Measurements from ENCODE around the gene LGI1.

Gene LGI1

DNA sequence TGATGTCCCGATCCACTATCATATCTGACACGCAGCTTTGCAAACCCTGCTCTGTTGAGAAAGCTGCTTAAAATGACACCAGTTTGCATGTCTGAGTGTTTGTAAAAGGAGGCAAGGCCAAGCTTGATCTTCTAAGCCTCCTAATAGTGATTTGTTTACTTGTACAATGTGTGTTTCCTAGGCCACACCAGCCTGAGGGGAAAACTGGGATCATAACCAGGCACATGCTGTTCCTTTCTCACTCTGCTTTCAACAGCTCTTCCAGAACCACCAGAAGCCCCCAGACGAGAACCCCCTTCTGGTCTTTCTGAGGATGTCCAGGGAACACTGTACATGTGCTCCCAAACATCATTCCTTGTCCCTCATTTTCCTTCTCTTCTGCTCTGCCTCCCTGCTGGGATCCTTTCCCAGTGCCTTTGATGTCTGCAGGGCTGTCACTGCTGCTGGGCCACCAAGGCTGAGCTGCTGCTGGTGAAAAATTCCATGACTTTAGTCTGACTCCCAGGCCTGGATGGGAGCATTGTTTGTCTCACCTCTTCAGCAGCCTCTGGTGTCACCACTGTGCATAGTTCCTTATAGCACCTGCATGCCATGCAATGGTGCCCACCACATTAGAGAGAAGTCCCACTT lies 4.0 kb upstream of the LGI1 start:
- no peak for DNase-seq (ENCODE audit: low read depth)
- H3K4me3 ChIP-seq (ENCODE audit: low read length), result no peak overlapping the region
- TF ChIP-seq, protein P1, sequence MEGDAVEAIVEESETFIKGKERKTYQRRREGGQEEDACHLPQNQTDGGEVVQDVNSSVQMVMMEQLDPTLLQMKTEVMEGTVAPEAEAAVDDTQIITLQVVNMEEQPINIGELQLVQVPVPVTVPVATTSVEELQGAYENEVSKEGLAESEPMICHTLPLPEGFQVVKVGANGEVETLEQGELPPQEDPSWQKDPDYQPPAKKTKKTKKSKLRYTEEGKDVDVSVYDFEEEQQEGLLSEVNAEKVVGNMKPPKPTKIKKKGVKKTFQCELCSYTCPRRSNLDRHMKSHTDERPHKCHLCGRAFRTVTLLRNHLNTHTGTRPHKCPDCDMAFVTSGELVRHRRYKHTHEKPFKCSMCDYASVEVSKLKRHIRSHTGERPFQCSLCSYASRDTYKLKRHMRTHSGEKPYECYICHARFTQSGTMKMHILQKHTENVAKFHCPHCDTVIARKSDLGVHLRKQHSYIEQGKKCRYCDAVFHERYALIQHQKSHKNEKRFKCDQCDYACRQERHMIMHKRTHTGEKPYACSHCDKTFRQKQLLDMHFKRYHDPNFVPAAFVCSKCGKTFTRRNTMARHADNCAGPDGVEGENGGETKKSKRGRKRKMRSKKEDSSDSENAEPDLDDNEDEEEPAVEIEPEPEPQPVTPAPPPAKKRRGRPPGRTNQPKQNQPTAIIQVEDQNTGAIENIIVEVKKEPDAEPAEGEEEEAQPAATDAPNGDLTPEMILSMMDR (conservative IDR thresholded peaks at IDR 0.05; ENCODE audit: low read depth, low read length), result no peak

DNA sequence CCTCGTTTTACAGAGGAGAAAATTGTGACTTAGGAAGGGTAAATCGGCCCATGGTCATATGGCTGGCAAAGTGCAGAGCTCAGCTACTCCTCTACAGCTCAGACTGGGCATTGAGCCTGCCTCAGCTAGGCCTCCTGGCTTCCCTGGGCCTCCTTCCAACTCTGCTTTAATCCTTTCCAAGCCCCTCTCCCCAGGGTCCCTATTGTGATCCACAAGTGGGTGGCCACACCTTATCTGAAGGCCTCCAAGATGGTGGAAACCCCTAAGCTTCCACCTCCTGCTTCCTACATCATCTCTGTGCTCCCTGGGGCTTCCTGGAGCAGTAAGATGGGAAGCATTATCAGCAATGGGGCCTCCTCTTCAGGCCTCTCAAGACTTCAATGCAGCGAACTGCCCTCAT lies 3.0 kb upstream of the LGI1 start:
- no peak overlapping the region for H3K4me3 ChIP-seq (ENCODE audit: low read length)
- TF ChIP-seq, protein P1 (conservative IDR thresholded peaks at IDR 0.05; ENCODE audit: low read depth, low read length), result no peak
- DNase-seq (ENCODE audit: low read depth), result no peak

DNA sequence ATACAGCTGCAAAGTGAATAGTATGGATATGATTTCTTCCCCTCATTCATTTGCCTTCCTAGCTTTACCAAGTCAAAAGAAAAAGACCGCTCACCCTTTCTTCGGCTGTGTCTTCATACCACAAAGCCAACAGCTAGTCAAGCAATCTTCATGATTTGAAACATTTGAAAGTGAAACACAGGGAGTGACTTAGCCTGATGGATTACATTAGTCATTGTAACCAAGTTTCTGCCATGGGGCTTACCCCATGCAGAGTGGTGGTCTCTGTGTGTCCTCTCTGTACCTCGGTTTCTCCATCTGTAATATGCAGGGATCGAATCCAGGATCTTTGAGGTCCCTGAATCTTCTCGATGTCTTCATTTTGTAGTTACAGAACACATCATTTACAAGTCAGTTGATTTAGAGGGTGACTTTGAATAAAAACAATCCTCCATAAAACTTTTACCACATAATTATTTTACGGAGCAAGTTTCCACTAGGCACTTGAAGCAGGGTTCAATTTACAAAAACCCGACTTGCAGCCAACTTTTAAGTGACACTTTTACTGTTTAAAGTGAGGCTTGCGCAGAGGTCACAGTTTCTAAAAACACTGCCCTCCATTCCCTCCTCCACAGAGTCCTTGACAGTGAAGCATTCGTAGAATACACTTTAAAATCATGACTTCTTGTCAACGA lies 2.2 kb upstream of the LGI1 start:
- no peak for DNase-seq (ENCODE audit: low read depth)
- H3K4me3 ChIP-seq (ENCODE audit: low read length), result no peak overlapping the region
- TF ChIP-seq, protein P1 (conservative IDR thresholded peaks at IDR 0.05; ENCODE audit: low read depth, low read length), result no peak

DNA sequence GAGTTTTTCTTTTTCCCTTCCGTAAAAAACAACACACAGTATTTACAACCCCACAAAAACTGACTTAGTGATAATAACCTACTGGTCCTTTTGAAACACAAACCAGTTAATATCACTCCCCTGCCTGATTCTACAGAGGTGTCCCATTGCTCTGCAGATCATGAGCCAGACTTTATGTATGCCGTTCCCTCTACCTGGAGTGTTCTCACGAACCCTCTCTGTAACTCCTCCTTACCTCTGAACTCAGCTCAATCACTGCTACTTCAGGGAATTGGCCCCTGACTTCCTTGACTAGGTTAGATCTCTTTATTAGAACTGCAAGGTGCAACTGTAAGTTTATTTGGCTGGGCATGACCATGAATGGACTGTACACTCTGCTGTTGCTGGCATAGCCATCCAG lies 1.6 kb upstream of the LGI1 start:
- no peak overlapping the region for H3K4me3 ChIP-seq (ENCODE audit: low read length)
- TF ChIP-seq, protein P1 (conservative IDR thresholded peaks at IDR 0.05; ENCODE audit: low read depth, low read length), result no peak
- DNase-seq (ENCODE audit: low read depth), result no peak

DNA sequence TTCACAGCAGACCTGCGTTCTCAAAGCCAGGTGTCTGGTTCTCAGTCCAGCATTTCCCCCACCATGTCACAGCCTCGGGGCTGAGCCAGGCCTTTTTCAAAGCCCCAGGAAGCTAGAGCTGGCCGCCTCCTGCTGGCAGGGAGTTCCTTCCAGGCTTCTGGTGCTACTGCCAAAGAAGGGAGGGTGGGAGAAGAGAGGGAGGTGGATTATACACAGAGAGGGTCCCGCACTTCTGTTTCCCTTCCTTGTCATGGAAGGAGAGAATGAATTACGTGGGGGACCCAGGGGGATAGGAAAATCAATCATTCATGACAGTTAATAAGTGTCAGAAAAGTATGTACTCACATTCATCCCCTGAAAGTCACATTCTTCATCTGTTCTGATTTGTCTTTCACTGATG lies 600 bp upstream of the LGI1 start:
- no peak for DNase-seq (ENCODE audit: low read depth)
- no peak overlapping the region for H3K4me3 ChIP-seq (ENCODE audit: low read length)
- TF ChIP-seq, protein P1 (conservative IDR thresholded peaks at IDR 0.05; ENCODE audit: low read depth, low read length), result peak; percentile 30

DNA sequence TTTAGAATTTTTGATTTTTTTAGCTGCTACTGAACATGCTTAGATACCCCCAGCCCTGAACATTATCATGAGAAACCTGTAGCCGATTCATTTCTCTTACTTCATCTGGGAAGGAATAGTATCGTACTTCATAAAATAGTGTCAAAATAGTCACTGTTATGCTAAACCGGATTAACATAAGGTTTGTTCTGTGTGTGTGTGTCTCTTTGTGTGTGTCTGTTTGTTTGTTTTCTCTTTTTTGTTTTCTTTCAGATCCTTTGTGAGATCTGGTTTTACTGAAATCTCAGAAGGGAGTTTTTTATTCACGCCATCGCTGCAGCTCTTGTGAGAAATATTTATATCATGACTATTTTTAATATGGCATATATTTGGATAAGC lies 761 bp downstream of the LGI1 start:
- no peak overlapping the region for H3K4me3 ChIP-seq (ENCODE audit: low read length)
- TF ChIP-seq, protein P1 (conservative IDR thresholded peaks at IDR 0.05; ENCODE audit: low read depth, low read length), result no peak
- no peak for DNase-seq (ENCODE audit: low read depth)

DNA sequence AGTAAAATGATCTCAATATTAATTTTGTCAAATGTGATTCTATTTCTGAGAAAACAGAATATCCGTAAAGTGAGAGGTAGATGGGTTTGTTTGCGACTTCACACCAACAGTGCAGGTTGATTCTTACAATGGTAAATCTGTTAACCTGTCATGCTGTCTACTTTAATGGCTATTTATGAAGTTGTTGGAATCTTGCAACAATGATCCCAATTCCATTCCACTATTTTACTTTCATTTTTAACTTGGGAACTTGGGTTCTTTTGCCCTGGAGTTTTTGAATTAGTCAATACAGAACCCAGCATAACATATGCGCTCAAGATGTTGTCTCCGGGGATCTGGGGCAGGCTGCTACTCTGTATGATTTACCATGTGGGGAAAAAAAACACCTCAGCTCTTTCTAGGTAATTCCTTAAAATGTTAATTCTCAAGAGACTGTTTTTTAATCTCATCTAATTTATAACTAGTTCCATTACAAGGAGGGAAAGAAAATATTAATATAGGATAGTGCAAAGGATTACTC lies 1.2 kb downstream of the LGI1 start:
- H3K4me3 ChIP-seq (ENCODE audit: low read length), result no peak overlapping the region
- no peak for DNase-seq (ENCODE audit: low read depth)
- TF ChIP-seq, protein P1 (conservative IDR thresholded peaks at IDR 0.05; ENCODE audit: low read depth, low read length), result no peak

Measured in retinal pigment epithelial cell (primary cell).